CD4-positive, alpha-beta T cell treated with Interleukin-17A for 4 hours (primary cell): Measurements from ENCODE around the gene MRPL33.

Experiments
- DNase-seq: peaks from one replicate; pipeline ENCODE4 v3.0.0-alpha.2; 2020; ENCODE audit warnings: mixed read lengths

Gene MRPL33

GRCh38 chr2:27810455-27810854 lies 38.9 kb downstream of the MRPL33 start:
- DNase-seq = no peak

GRCh38 chr2:27811768-27812167 lies 40.2 kb downstream of the MRPL33 start:
- no peak for DNase-seq

DNA sequence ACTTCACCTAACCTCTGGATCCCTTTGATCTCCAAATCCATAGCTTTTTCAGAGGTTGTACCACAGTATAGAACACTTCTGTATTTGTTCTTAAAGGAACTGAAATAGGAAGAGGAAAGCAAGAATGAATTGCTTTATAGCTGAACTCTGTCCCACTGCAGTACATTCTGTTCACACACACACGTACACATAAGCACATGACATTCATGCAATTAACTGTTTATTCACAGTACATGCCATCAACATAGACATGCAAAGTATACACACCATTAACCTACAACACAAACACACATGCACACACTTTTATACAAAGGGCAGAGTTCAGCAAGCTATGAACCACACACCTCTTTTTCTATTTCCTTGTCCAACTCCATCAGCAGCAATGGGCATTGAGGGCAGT lies 43.2 kb downstream of the MRPL33 start:
- no peak for DNase-seq

DNA sequence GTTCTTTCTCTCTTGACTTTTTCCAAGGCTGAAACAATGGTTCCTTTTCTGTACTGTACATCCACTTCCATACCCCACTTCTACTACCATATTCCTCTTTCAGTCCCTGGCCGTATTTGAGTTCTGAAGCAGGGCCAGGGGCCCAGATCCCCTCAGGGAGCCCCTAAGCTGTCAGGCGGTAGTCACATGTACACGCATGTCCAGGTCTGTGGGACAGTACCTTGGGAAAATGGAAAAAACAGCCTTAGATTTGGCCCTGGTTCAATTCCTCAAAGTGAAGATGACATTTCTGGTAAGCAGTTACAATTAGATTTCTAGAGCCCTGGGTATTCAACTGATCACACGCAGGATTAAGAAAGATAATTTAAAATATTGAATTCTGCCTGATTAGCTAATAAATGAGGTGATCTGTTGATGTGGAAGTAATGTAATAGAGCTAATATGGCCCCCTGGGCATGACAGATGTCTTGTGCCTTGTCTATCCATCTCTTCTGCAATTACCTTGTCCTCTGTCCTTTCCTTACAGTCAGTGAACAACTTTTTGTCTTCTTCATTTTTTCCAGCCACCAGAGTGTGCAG lies 44.4 kb downstream of the MRPL33 start:
- no peak for DNase-seq

- DNase-seq = no peak
Observed at GRCh38 chr2:27822049-27822448, 50.5 kb downstream of the MRPL33 start.

- DNase-seq = no peak
Observed at GRCh38 chr2:27823135-27823534, 51.6 kb downstream of the MRPL33 start.

DNA sequence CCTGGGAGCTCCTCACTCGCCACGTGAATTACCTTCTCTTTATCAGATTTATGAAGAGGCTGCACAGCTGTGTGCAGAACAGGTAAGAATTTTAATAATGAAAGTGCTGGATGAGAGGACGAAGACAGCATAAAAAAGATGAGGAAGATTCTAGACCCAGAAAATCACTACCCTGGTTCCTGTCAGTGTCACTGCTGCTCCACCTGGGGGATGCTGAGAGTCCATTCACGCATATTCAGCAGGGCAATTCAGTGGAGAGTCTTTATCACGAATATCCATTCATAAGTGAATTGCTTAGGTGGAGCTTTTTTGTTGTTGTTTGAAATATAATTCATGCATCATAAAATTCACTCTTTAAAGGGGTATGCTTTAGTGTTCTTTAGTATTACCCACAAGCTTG lies 52.0 kb downstream of the MRPL33 start:
- no peak for DNase-seq

GRCh38 chr2:27824401-27824800 lies 52.9 kb downstream of the MRPL33 start:
- no peak for DNase-seq

GRCh38 chr2:27828305-27828704 lies 56.8 kb downstream of the MRPL33 start:
- no peak for DNase-seq
